ENCODE measurements around the gene MARS1.

MARS1 gene

GRCh38 chr12:57470970-57471656 is 16.8 kb upstream of the MARS1 start:
- no peak overlapping the region for H2AFZ ChIP-seq (ENCODE audit: low read length)
- H4K20me1 ChIP-seq (ENCODE audit: insufficient read depth, low read length), result no peaks in the 10 kb centered on the region
- H3K36me3 ChIP-seq (replicated peaks; ENCODE audit: insufficient read depth, low read length), result no peaks in the 10 kb centered on the region
- no peaks in the 10 kb centered on the region for H3K9me3 ChIP-seq (replicated peaks; ENCODE audit: insufficient read depth, low read length)
- no peaks in the 10 kb centered on the region for H3K9me2 ChIP-seq (replicated peaks; ENCODE audit: insufficient read depth, low read length)
- DNase-seq, result no peak
- H3K27me3 ChIP-seq (replicated peaks; ENCODE audit: insufficient read depth, low read length), result peaks cover 23% of the 10 kb centered on the region
- no peaks in the 10 kb centered on the region for H3K79me2 ChIP-seq (ENCODE audit: low read length)
- H3K4me2 ChIP-seq (ENCODE audit: low read depth, low read length), result no peak overlapping the region
- no peak overlapping the region for H3K4me3 ChIP-seq (ENCODE audit: low read length)
- no peak overlapping the region for H3K27ac ChIP-seq (ENCODE audit: low read length)
- H3K9ac ChIP-seq (ENCODE audit: low read length), result no peak overlapping the region
- no peaks in the 10 kb centered on the region for H3F3A ChIP-seq (ENCODE audit: insufficient read depth, low read length)
- TF ChIP-seq EZH2 (optimal IDR thresholded peaks at IDR 0.05; ENCODE audit: low read depth, low read length) (no peak), EZH2phosphoT487 (IDR thresholded peaks at IDR 0.05; ENCODE audit: low read length) (no peak)
- TF ChIP-seq, protein P1, sequence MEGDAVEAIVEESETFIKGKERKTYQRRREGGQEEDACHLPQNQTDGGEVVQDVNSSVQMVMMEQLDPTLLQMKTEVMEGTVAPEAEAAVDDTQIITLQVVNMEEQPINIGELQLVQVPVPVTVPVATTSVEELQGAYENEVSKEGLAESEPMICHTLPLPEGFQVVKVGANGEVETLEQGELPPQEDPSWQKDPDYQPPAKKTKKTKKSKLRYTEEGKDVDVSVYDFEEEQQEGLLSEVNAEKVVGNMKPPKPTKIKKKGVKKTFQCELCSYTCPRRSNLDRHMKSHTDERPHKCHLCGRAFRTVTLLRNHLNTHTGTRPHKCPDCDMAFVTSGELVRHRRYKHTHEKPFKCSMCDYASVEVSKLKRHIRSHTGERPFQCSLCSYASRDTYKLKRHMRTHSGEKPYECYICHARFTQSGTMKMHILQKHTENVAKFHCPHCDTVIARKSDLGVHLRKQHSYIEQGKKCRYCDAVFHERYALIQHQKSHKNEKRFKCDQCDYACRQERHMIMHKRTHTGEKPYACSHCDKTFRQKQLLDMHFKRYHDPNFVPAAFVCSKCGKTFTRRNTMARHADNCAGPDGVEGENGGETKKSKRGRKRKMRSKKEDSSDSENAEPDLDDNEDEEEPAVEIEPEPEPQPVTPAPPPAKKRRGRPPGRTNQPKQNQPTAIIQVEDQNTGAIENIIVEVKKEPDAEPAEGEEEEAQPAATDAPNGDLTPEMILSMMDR (IDR thresholded peaks at IDR 0.05; ENCODE audit: low read length), result no peak
- no peaks in the 10 kb centered on the region for H3K4me1 ChIP-seq (ENCODE audit: low read length)

DNA sequence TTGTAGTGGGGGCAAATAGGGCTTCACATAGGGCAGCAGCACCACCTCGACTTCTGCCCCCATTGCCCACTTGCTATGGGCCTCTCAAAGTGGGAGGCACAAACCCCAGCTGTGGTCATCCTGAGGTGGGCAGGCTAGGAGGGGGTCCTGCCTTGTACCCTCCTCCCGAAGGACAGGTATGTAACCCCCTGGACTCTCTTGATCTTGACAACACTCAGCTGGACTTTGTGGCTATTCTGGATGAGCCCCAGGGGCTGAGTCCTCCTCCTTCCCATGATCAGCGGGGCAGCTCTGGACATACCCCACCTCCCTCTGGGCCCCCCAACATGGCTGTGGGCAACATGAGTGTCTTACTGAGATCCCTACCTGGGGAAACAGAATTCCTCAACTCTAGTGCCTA is 16.2 kb upstream of the MARS1 start:
- Histone ChIP-seq H3K9ac (ENCODE audit: low read length) (no peak overlapping the region), H3F3A (ENCODE audit: insufficient read depth, low read length) (no peaks in the 10 kb centered on the region), H3K9me3 (replicated peaks; ENCODE audit: insufficient read depth, low read length) (no peaks in the 10 kb centered on the region), H3K9me2 (replicated peaks; ENCODE audit: insufficient read depth, low read length) (no peaks in the 10 kb centered on the region), H3K4me2 (ENCODE audit: low read depth, low read length) (no peak overlapping the region), H4K20me1 (ENCODE audit: insufficient read depth, low read length) (no peaks in the 10 kb centered on the region), H3K27ac (ENCODE audit: low read length) (no peak overlapping the region), H2AFZ (ENCODE audit: low read length) (no peak overlapping the region), H3K4me3 (ENCODE audit: low read length) (no peak overlapping the region), H3K79me2 (ENCODE audit: low read length) (no peaks in the 10 kb centered on the region), H3K4me1 (ENCODE audit: low read length) (no peaks in the 10 kb centered on the region), H3K27me3 (replicated peaks; ENCODE audit: insufficient read depth, low read length) (peaks cover 18% of the 10 kb centered on the region), H3K36me3 (replicated peaks; ENCODE audit: insufficient read depth, low read length) (no peaks in the 10 kb centered on the region)
- no peak for DNase-seq
- TF ChIP-seq, protein P1 (IDR thresholded peaks at IDR 0.05; ENCODE audit: low read length), result no peak
- TF ChIP-seq EZH2 (optimal IDR thresholded peaks at IDR 0.05; ENCODE audit: low read depth, low read length), result no peak
- TF ChIP-seq EZH2phosphoT487 (IDR thresholded peaks at IDR 0.05; ENCODE audit: low read length), result no peak

DNA sequence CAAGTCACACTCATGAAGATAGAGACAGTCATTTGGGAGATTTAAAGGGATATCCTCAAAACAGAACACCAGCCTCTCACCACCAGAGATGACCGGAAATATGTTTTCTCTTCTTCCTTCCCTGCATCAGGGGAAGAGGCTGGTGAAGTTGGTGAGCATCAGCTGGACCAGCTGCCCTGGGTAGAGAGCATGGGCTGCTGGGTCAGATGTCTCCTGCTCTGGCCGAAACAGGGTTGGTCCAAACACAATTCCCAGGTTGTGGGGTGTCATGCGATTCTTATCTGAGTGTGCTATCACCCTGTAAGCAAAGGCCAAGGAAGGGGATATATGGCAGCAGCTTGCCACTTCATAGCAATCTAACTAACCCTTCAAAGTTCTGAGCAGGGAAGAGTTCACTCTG is 15.5 kb upstream of the MARS1 start:
- DNase-seq, result no peak
- H4K20me1 ChIP-seq (ENCODE audit: insufficient read depth, low read length), result no peaks in the 10 kb centered on the region

More for the DNA sequence above, 15.5 kb upstream of the MARS1 start:
- H3K4me2 ChIP-seq (ENCODE audit: low read depth, low read length), result no peak overlapping the region
- no peaks in the 10 kb centered on the region for H3K36me3 ChIP-seq (replicated peaks; ENCODE audit: insufficient read depth, low read length)
- H2AFZ ChIP-seq (ENCODE audit: low read length), result no peak overlapping the region
- no peak overlapping the region for H3K4me3 ChIP-seq (ENCODE audit: low read length)
- H3K27me3 ChIP-seq (replicated peaks; ENCODE audit: insufficient read depth, low read length), result peaks cover 11% of the 10 kb centered on the region; the same call in 1 of the 2 replicates
- no peak overlapping the region for H3K9ac ChIP-seq (ENCODE audit: low read length)
- peaks cover 1% of the 10 kb centered on the region; the same call in 1 of the 2 replicates for H3K4me1 ChIP-seq (ENCODE audit: low read length)
- H3K79me2 ChIP-seq (ENCODE audit: low read length), result no peaks in the 10 kb centered on the region
- H3F3A ChIP-seq (ENCODE audit: insufficient read depth, low read length), result no peaks in the 10 kb centered on the region
- no peaks in the 10 kb centered on the region for H3K9me2 ChIP-seq (replicated peaks; ENCODE audit: insufficient read depth, low read length)
- TF ChIP-seq EZH2 (optimal IDR thresholded peaks at IDR 0.05; ENCODE audit: low read depth, low read length), result no peak
- TF ChIP-seq EZH2phosphoT487 (IDR thresholded peaks at IDR 0.05; ENCODE audit: low read length), result no peak
- TF ChIP-seq, protein P1 (IDR thresholded peaks at IDR 0.05; ENCODE audit: low read length), result no peak
- H3K9me3 ChIP-seq (replicated peaks; ENCODE audit: insufficient read depth, low read length), result no peaks in the 10 kb centered on the region
- no peak overlapping the region for H3K27ac ChIP-seq (ENCODE audit: low read length)
